ENCODE measurements around the gene SGSM1.
"Not testable (repeated sequence)": the region's sequence is repeated elsewhere in the genome, so short reads cannot be mapped to it uniquely, and the experiment has no call there.

The SGSM1 gene

DNA sequence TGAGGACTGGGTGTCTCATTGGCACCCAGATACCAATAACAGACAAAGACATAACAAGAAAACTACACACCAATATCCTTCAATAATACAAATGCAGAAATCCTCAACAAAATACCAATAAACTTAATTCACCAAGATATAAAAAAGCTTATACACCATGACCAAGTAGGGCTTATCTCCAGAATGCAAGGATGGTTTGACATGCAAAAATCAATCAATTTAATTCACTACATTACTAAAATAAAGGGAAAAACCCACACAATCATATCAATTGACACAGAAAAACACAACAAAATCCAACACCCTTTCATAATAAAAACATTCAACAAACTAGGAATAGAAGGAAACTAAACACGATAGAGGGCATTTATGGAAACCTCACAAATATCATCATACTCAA lies 99.9 kb downstream of the SGSM1 start:
- DNase-seq = no peak

DNA sequence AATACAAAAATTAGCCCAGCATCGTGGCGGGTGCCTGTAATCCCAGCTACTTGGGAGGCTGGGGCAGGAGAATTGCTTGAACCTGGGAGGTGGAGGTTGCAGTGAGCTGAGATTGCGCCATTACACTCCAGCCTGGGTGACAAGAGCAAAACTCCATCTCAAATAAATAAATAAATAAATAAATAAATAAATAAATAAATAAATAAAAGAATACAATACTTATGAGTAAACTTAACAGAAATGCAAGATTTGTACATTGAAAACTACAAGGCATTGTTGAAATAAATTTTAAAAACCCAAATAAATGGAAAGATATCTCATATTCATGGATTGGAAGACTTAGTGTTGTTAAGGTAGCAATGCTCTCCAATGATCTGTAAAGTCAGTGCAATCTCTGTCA lies 101.1 kb downstream of the SGSM1 start:
- not testable (repeated sequence) for DNase-seq

DNA sequence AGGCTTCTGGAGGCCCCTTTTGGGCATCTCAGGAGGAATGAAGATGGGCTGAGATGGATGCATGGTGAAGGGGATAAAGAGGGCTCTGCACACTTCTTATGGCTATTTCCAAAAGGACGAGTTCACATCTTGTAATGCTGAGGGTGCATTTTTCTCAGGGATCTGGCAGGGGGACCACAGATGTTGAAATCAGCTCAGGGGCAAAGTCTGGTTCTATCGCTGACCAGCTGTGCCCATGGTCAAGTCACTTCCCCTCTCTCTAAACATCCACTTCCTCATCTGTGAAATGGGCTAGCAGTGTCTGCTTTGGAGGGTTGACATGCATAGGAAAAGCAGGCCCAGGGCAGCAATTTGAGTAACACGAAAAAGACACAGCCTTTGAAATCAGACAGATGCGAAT lies 114.0 kb downstream of the SGSM1 start:
- no peak for DNase-seq

DNA sequence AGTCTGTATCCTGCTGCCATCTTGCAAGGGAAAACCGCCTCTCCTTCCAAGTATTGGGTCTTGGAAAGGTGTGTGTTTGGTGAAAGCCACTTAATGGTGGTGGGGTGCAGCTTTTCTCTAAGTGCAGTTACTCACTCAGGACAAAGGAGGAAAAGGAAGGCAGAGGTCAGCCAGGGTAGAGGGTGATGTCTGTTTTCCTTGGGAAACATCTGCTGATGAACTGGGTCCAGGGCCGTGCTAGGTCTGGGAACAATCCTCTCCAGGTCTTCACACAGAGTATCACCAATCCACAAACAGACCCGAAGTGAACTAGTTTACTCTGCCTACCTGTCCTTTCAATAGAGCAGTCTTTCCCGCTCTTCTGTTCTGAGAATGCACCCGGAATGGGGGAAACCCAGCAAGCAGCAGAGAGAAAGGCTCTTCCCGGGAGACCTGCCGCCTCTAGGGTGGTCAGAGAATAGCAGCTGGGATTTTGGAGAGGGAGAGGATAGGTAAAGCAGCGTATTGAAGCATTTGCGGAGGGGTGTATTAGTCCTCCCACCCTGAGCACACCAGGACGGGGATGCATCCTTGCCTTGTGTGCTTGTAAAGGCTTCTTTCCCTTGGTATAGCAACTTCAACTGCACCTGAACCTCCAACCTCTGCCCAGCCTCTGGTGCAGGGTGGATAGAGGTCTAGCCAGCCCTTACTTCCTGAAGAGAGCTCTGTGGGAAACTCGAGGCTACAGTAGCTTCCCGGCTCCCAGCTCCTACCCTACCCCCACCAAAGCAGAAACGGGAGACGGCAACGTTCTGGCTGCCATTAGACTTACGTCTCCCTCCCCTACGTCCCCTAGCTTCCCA lies 119.8 kb downstream of the SGSM1 start:
- no peak for DNase-seq

DNA sequence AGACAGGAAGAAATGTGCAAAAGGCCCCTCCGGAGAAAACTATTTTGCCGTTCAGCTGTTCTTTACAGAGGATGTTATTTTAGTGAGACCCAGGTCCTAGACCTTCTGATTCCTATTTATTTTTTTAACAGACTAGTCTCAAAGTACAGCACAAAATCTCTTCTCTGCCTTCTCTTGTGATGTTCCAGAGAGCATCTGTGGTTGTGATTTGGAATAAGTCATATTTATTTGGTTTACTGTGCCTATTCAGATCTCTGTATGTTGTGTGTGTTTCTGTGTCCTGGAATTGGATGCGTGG lies 120.4 kb downstream of the SGSM1 start:
- no peak for DNase-seq

DNA sequence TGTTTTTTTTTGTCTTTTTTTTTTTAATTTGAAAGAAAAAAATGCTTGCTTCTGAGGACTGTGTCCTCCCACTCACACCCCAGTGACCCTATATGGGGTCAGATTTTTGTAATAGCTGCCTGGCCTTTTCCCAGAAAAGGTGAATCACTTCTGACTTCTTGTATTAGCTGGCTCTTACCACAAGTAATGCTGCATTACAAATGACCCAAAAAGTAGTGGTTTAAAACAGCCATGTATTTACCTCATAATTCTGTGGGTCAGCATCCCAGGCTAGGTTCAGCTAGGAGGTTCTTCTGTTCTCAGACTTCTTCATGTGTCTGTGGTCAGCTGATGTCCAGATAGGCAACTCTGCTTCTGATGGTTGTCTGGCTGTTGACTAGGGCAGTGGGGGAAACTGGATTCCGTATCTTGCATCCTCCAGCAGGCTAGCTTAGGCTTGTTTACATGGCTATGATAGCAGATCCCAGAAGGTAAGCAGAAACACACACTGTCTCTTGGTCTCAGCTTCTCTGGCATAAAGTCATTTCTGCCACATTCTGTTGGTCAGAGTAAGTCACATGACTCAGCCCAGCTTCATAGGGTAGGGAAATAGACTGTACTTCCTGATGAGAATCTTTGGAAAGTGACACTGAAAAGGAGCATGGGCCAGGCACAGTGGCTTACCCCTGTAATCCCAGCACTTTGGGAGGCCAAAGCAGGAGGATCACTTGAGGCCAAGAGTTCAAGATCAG lies 121.0 kb downstream of the SGSM1 start:
- peak; percentile 51 for DNase-seq

DNA sequence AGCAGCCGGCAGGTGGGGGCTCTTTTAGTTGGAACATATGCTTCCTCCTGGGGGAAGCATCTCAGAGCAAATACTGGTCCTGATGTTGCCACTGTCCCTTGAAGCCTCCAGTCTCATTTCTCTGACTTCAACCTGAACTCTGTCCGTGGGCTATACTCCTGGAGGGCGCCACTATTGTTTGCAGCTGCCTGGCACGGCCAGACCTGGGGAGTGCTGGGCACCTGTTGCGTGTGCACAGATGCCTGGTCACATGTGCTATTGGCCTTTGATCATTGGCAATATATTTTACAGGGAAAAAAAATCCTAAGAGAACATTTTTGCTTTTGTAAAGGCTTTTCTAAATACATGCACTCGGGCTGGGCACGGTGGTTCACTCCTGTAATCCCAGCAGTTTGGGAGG lies 122.3 kb downstream of the SGSM1 start:
- DNase-seq = no peak

DNA sequence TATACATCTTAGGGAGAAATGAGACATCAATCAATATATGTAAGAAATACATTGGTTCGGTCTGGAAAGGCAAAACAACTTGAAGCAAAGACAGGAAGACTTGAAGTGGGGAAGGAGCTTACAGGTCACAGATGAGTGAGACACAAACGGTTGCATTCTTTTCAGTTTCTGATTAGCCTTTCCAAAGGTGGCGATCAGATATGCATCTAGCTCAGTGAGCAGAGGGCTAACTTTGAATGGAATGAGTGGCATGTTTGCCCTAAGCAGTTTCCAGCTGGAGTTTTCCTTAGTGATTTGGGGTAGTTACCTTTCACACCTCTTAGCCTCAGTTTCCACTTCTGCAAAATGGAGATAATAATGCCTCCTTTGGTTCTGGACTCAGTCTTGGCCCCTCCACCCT lies 124.7 kb downstream of the SGSM1 start:
- DNase-seq = no peak

DNA sequence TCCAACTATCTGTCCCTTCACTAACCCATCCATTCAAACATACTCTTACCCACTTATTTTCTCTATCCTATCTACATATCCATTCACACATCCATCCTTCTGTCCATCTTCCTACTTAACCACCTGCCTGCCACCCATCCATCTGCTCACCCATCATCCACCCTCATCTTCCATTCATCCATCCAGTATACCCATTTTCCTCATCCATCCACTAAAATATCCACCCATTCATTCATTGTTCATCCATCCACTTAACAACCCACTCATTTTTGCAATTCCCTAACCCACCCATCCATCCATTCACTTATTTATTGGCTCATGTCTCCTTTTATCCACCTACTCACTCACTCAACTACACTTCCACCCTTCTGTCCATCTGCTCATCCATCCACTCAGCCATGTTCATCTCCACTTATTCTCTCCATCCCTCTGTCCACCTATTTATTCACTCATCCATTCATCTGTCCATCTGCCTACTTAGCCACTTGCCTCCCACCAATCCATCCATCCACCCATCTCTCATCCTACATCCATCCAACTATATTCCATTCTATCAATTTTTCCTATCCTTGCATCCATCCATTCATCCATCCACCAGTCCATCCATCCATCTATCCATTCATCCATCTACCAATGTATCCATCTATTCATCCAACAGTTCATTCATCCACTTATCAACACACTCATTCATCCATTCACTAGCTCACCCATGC lies 129.9 kb downstream of the SGSM1 start:
- no peak for DNase-seq

DNA sequence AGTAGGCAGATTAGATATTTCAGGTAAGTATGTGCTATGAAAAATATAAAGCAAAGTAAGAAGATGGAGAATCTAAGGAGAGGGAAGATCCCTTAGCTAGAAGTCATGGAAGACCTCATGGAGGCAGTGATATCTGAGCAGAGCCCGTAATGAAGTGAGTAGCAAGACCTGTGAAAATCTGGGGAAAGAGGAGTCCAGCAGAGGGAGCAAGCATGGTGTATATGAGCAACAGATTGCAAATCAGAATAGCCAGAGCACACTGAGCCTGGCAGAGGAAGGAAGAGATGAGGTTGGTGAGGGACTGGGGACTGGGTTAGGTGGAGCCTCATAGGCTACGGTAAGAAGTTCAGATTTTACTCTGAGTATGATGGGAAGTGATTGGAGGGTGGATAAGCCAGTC lies 131.1 kb downstream of the SGSM1 start:
- no peak for DNase-seq

DNA sequence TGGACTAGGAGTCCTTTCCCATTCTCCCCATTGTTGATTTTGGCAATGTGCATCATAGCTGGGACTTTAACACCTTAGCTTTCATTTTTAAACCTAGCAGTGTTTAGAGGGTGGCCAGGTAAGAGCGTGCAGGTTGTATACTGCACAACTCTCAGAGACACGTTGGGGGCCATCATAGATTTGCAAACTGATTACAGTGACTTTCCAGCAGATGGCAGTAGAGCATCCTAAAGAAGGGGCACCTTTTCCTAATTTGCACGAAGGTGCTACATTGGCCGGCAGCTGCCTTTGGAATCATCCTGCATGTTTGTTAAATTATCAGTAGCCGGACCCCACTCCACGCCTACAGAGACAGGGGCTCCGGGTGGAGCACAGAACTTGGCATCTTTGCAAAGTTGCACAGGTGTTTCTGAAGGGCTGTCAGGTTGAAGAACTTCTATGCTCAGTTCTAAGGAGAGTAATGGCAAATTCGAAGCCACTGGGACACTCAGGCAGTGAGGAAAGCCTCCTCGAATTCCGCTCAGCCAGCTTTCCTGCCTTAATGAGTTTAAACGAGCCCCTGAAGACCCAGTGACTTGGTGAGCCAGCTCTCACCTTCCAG lies 132.8 kb downstream of the SGSM1 start:
- peak; percentile 51 for DNase-seq

DNA sequence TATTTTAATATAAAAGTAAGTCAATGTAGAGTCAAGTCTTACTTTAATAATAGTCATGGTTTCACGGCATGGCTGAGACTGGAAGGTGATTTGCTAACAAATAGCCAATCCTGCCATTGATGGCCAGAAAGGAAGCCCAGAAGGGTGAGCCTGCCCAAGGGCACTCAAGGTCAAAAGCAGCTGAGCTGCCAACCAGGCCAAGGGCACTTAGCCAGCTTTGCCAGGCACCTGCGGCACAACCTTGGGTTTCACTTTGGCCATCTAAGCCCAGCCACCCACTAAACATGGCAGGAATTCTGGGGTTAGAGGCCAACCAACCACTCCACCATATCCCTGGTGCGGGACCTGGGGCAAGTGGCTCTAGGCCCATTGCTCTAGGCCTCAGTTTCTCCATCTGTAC lies 136.3 kb downstream of the SGSM1 start:
- DNase-seq = no peak

DNA sequence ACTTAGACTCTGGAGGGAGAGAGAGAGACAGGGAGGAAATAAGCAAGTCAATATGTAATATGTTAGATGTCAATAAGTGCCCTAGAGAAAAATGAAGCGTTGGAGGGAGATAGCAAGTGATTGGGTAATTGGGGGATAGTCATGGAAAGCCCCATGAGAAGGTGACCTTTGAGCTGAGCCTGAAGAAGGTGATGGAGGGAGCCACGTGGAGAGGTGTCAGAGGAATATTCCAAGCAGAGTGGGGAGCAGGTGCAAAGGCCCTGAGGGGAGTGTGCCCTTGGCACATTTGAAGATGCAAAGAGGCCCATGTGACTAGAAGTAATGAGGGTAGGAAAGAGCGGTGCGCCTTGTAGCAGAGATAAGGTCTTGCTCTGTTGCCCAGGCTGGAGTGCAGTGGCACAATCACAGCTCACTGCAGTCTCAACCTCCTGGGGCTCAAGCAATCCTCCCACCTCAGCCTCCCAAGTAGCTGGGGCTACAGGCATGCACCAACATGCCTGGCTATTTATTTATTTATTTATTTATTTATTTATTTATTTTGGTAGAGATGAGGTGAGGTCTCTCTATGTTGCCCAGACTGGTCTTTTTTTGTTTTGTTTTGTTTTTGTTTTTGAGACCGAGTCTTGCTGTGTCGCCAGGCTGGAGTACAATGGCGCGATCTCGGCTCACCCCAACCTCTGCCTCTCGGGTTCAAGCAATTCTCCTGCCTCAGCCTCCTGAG lies 138.4 kb downstream of the SGSM1 start:
- no peak for DNase-seq

DNA sequence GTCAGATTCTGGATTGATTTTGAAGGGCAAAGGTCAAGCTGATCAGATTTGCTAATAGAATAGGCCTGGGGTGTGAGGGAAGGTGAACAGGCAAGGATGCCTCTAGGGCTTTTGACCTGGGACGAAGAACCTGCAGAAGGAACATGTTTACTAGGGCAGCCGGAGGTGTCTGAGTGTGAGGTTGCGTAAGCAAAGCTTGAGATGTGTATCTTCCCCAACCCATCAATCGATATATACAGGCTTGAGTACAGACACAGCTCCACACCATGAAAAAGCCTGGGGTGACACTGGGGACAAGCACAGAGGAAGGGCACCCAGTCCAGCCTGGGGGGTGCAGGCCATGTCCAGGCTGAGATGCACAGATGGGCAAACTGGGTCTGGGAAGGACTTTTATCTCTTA lies 139.4 kb downstream of the SGSM1 start:
- DNase-seq = no peak

DNA sequence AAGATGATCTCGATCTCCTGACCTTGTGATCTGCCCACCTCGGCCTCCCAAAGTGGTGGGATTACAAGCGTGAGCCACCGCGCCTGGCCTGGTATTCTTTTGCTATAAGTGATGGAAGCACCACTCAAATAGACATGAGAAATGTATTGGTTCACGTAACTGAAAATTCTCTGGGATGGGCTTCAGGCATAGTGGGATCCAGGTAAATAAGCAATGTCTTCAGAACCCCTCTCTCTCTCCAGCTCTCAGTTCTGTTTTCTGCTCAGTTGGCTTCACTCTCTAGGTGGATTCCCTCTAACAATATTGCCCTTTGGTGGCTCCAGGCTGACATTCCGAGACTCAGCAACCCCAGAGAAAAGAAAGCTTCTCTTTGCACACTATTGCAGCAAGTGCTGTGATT lies 141.4 kb downstream of the SGSM1 start:
- no peak for DNase-seq

DNA sequence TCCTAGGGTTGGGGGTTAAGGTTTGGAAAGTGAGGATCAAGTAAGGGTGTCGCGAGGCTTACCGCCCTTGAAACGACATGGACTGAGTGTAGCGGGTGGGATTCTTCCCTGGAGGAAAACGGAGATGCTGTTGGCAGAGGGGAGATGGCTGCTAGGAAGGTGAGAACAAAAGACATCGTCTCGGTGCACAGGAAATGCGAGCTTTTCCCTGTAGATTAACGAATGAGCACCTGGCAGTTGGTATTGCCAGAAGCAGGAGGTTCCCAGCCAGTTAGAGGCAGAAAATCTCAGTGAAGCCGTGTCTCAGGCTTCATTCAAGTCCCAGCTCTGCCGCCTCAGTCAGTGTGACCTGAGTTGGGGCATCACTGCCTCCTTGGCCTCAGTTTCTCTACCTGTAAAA lies 141.9 kb downstream of the SGSM1 start:
- DNase-seq = no peak

DNA sequence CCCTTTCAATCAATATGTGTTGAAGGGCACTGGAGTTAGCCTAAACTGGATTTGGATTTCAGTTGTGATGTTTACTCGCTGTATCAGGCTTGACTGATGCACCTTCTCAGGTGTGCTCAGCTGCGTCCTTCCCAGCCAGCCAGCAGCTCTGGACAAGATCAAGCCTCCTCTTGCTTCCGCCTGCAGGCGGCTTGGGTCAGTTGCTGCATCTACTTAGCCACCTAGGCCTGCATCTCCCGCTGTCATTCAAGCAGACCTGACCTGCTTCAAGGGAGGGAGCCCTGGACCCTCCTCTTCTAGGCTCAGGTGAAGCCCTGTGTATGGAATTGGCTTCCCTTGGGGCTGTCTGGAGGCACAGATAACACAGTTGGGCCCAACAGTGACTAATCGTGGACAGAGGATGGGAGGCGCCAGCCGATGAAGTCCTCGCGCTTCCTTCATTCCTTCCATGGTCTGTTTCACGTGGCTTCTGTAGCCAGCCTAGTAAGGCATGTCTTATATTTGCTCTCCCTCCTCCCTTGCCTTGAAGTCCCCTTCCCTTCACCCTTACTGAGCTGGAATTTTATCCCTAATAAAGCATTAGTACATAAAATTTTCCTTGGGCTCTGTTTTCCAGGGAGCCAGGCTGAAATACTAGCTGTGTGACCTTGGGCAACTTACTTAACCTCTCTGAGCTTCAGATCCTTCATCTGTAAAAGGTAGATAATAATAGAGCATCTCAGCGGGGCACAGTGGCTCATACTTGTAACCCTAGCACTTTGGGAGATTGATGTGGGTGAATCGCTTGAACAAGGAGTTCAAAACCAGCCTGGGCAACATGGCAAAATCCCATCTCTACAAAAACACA lies 142.6 kb downstream of the SGSM1 start:
- no peak for DNase-seq

DNA sequence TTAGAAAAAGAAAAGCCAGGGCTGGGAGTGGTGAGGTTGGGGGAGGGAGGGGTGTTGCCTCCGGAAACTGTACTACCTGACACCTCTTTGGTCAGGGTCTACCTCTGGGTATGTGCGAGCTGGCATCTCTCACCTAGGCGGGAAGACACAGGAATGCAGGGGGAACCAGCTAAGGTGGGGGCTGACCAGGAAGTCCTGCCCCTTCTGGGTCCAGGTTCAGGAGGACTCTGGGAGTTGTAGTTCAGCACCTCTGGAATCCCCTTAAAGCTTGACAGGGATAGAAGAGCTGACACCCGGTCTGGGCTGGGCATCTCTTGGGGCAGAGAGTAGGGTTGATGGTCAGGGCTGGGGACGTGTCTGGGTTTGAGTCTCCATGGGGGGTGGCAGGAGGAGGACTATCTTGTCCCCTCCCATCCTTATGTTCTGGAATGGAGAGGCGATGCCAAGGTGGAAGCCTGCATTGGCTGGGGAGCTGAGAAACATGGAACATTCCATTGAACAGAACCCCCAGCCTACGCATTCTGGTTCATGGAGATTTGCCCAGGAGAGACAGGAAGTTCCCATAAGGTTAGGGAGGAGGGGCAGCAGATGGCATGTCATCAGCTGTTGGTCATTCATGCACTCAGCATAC lies 144.4 kb downstream of the SGSM1 start:
- no peak for DNase-seq

DNA sequence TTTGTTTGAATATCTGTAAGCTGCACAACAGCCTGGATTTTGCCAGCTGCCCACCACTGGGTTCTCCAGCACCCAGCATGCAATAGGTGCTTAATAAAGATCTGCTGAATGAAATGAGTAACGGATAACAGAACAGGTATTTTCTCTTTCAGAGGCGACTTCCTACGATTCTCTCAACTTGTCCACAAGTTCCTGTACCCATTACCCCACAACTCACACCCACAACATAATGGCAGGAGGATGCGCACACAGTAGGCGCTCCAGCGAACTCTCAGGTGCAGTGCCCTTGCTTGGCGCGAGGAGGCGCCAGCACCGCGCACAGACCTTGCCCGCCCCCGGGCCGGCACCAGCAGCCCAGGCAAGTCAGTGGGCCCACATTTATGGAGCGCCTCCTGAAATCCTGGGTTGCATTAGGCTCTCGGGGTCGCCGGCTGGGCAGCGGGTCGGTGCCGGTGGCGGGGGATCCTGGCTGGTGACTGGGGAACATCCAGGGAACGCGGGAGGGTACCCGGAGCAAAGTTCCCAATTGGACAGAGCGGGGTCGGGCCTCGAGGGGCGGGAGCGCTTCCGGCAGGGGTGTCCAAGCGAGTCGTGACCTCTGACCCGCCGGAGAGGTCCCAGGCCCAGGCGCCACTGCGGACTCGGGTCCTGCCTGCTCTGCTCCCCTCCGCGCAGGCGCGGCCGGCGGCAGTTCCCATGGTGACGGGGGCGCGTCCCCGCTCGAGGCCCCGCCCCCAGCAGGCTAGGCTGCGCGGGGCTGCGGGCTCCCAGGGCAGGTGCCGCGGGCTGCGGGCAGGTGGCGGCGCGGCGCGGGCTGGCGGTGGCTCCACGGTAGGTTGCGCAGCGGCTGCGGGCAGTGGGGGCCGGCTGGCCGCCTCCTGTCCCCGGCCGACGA lies 146.2 kb downstream of the SGSM1 start, which contains the start of gene KIAA1671:
Gene KIAA1671, plus strand, starts transcription at position 775 of the 895 bp plus-strand sequence. CDS start 75,284 bp downstream, outside the sequence.
- DNase-seq = peak; percentile 87

DNA sequence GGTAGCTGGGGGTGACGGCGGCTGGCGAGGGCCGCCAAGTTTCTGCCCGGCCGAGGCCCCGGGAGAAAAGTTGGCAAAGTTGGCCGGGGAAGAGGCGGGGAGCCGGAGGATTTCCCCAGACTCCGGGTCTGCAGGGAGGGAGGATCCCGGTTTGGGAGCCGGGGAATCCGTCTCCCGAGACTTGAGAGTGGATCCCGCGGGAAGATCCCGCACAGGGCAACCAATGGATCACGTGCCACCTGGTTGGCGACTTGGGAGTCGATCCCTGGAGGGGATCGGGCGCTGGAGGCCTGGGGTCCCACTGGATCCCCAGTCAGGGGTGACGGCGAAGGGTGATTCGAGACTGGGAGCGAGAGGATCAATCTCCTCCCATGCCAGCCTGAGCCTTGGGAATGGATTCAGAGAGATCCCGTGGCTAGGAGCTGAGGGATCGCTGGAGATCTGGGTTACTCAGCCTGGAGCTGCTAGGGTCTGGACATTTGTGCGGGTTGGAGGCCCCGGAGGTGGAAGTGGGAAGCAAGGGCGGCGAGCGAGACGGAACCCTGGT lies 146.9 kb downstream of the SGSM1 start:
- peak; percentile 12 for DNase-seq

Data from suppressor macrophage treated with lipopolysaccharide for 4 hours (primary cell).